Glutamatergic neuron (in vitro differentiated cells): Measurements from ENCODE around the gene NUDCD3. TPM values are rescaled to one million over a fixed set of nuclear protein-coding genes. Genes with fewer than 3 reads are reported as not detected.
"Not testable (repeated sequence)": the region's sequence is repeated elsewhere in the genome, so short reads cannot be mapped to it uniquely, and the experiment has no call there.

ENCODE experiments used
- DNase-seq: peaks from one replicate; pipeline ENCODE4 v3.0.0; 2022
- H3K27ac Mint-ChIP-seq: one replicate; pipeline ENCODE4 v1.8.0; 2020; ENCODE audit warnings: mild to moderate bottlenecking, mixed read lengths, inconsistent platforms; ENCODE audit not compliant: unreplicated experiment
- H3K27me3 Mint-ChIP-seq: one replicate; pipeline ENCODE4 v1.8.0; 2020; ENCODE audit warnings: mild to moderate bottlenecking, moderate library complexity, mixed read lengths, inconsistent platforms; ENCODE audit not compliant: unreplicated experiment
- H3K36me3 Mint-ChIP-seq: one replicate; pipeline ENCODE4 v1.8.0; 2020; ENCODE audit warnings: mild to moderate bottlenecking, mixed read lengths, inconsistent platforms; ENCODE audit not compliant: unreplicated experiment
- H3K4me1 Mint-ChIP-seq: one replicate; pipeline ENCODE4 v1.8.0; 2020; ENCODE audit warnings: mild to moderate bottlenecking, low read depth, mixed read lengths, inconsistent platforms; ENCODE audit not compliant: unreplicated experiment
- H3K4me3 Mint-ChIP-seq: one replicate; pipeline ENCODE4 v1.8.0; 2020; ENCODE audit warnings: mild to moderate bottlenecking, mixed read lengths, inconsistent platforms; ENCODE audit not compliant: unreplicated experiment
- H3K9me3 Mint-ChIP-seq: one replicate; pipeline ENCODE4 v1.8.0; 2020; ENCODE audit warnings: mild to moderate bottlenecking, moderate library complexity, mixed read lengths, inconsistent platforms; ENCODE audit not compliant: unreplicated experiment
- total RNA-seq: library from RNA; stranded (reverse); fragmentation: NEBNext Ultra II Directional; extraction: Animal tissue kit (Norgen Biotek cat#: 25700); gene quantifications from one replicate; pipeline ENCODE4 v1.2.1, GENCODE V29; 2021; ENCODE audit not compliant: unreplicated experiment
- TF ChIP-seq, protein P1 (sequence below): fragments of 200-600 bp; sonication (generic); IDR thresholded peaks from one replicate; pipeline ENCODE4 v1.5.0; 2021; ENCODE audit not compliant: partially characterized antibody, unreplicated experiment

NUDCD3 gene
- total RNA-seq, 1 donor from 2014 or later: 151 TPM

DNA sequence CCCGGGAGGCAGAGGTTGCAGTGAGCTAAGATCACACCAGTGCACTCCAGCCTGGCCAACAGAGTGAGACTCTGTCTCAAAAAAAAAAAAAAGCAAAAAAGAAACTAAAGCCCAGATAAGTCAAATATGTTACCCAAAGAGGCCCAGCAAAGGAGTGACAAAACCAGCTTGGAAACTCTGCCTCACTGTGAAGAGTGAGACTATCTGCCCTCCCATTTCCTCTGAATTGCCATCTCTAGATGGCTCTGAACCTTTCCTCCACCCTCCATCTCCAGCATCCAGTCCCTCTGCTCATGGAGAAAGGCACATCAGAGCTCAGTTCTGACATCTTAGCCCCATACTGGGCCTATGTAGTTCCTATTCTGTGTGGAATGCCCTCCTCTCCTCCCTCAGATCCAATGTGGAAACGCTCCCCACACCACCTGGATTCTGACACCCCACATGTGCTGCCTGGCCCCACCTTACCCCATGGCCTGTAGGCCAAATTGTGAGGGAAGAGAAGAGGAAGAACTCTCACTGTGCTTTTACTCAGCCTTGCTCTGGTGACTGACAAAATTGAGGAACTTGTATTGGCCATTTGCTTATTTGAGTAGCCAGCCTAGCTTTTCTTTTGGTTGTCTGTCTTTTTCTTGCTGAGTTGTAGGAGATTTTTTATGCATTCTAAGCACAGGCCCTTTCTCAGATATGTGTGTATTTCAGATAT is 18.0 kb upstream of the NUDCD3 start:
- Mint-ChIP-seq H3K27ac (no peak overlapping the region), H3K4me1 (no peaks in the 10 kb centered on the region), H3K4me3 (no peak overlapping the region), H3K27me3 (peaks cover 2% of the 10 kb centered on the region), H3K9me3 (peaks cover 4% of the 10 kb centered on the region), H3K36me3 (peaks cover 15% of the 10 kb centered on the region)
- TF ChIP-seq, protein P1, sequence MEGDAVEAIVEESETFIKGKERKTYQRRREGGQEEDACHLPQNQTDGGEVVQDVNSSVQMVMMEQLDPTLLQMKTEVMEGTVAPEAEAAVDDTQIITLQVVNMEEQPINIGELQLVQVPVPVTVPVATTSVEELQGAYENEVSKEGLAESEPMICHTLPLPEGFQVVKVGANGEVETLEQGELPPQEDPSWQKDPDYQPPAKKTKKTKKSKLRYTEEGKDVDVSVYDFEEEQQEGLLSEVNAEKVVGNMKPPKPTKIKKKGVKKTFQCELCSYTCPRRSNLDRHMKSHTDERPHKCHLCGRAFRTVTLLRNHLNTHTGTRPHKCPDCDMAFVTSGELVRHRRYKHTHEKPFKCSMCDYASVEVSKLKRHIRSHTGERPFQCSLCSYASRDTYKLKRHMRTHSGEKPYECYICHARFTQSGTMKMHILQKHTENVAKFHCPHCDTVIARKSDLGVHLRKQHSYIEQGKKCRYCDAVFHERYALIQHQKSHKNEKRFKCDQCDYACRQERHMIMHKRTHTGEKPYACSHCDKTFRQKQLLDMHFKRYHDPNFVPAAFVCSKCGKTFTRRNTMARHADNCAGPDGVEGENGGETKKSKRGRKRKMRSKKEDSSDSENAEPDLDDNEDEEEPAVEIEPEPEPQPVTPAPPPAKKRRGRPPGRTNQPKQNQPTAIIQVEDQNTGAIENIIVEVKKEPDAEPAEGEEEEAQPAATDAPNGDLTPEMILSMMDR: no peak
- no peak for DNase-seq

DNA sequence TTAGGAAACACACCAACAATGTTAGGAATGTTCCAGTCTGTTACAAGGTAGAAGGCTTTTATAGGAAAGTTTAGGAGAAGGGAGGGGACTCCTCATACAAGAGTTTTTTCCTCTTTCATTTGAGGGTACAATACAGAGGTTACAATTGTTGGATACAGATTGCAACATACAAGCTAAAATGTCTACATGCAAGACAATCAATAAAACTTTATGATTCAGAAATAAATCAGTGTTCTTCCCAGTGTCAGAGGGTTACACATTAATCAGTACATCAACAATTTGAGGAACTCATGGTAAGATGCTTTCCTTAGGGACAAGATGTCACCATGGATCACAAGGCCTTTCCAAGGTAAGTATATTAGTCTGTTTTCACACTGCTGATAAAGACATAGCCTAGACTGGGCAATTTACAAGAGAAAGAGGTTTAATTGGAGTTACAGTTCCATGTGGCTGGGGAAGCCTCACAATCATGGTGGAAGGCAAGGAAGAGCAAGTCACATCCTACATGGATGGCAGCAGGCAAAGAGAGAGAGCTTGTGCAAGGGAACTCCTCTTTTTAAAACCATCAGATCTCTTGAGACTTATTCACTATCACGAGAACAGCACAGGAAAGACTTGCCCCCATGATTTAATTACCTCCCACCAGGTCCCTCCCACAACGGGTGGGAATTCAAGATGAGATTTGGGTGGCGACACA is 16.3 kb upstream of the NUDCD3 start:
- not testable (repeated sequence) for H3K27ac Mint-ChIP-seq, H3K27me3 Mint-ChIP-seq, H3K9me3 Mint-ChIP-seq, H3K36me3 Mint-ChIP-seq, H3K4me3 Mint-ChIP-seq, DNase-seq, H3K4me1 Mint-ChIP-seq

DNA sequence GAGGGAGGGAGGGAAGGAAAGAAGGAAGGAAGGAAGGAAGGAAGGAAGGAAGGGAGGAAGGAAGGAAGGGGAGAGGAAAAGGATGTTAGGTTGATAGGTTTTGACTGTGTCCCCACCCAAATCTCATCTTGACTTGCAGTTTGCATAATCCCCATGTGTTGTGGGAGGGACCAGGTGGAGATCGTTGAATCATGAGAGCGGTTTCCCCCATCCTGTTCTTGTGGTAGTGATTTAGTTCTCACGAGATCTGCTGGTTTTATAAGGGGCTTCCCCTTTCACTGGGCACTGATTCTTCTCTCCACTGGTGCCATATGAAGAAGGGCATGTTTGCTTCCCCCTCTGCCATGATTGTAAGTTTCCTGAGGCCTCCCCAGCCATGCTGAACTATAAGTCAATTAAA is 15.1 kb upstream of the NUDCD3 start:
- TF ChIP-seq, protein P1: no peak
- no peak for DNase-seq
- Mint-ChIP-seq H3K27ac (no peak overlapping the region), H3K27me3 (no peaks in the 10 kb centered on the region), H3K4me1 (no peaks in the 10 kb centered on the region), H3K36me3 (peaks cover 10% of the 10 kb centered on the region), H3K4me3 (no peak overlapping the region), H3K9me3 (peaks cover 1% of the 10 kb centered on the region)

DNA sequence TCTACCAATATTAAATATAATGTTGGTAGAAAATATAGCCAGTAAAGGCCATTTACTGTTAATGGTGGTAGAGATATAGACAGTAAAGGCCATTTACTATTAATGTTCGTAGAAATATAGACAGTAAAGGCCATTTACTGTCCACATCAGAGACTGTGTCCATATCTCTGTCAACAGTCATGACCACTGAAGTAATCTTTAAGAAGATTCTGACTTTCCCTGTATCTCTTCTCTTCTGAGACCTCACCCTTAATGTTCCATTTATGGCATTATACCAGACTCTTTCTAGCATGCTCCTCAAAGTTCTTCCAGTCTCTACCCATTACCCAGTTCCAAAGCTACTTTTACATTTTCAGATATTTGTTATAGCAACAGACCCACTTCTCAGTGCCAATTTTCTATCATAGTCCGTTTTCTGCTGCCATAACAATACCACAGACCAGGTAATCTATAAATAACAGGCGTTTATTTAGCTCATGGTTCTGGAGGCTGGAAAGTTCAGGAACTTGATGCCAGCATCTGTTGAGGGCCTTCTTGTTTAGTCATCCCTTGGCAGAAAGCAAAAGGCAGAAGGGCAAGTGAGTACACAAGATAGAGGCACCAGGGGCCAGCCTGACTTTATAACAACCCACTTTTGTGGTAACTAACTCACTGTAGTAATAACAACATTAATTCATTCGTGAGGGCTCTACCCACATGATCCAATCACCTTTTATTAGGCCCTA is 7.9 kb upstream of the NUDCD3 start:
- no peaks in the 10 kb centered on the region for H3K36me3 Mint-ChIP-seq
- no peak overlapping the region for H3K4me3 Mint-ChIP-seq
- H3K27ac Mint-ChIP-seq: no peak overlapping the region
- H3K27me3 Mint-ChIP-seq: no peaks in the 10 kb centered on the region
- H3K4me1 Mint-ChIP-seq: peaks cover 3% of the 10 kb centered on the region
- peaks cover 1% of the 10 kb centered on the region for H3K9me3 Mint-ChIP-seq
- DNase-seq: no peak
- TF ChIP-seq, protein P1: no peak

DNA sequence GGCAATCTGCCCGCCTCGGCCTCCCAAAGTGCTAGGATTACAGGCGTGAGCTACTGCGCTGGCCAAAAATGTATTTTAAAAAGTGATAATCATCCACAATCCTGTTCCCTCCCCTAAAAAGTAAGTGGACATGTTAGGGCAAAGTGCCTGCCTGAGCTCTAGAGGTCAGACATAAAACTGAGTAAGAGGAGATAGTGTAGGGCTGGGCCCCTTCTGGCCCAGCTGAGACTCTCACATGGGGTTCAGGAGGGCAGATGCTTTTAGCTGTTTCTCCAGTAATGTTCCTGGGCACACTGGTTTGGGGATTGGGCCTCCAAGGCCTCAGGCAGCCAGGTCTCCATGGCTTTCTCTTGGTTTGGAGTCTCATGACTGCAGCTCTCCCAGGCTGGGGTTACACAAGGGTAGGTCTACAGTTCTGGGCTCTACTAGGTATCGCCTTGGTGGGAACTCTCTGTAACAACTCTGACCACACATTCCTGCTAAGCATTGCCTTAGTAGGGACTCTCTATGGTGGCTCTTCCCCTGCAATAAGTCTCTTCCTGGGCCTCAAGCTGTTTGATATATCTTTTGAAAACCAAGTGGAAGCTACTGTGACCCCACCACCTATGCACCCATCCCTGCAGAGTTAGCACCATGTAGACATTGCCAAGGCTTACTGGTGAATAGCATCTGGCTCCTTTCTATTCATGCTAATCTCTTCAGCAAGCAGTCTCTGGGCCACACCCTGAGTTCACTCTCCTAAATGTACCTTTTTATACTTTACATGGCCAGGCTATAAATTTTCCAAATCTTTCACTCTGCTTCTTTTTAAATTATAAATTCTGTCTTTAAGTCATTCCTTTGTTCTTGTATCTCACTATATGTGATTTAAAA is 6.9 kb upstream of the NUDCD3 start:
- no peak overlapping the region for H3K4me3 Mint-ChIP-seq

More for the DNA sequence above, 6.9 kb upstream of the NUDCD3 start:
- H3K27me3 Mint-ChIP-seq: no peaks in the 10 kb centered on the region
- no peak for DNase-seq
- no peak overlapping the region for H3K27ac Mint-ChIP-seq
- H3K4me1 Mint-ChIP-seq: peaks cover 3% of the 10 kb centered on the region
- H3K36me3 Mint-ChIP-seq: no peaks in the 10 kb centered on the region
- peaks cover 1% of the 10 kb centered on the region for H3K9me3 Mint-ChIP-seq
- TF ChIP-seq, protein P1: no peak
